SKM-1 (cell line): ENCODE results near the gene NCAM1.
A peak's percentile ranks its signal among the peaks of the same experiment; 100 is the strongest.
"Not testable (repeated sequence)": the region's sequence is repeated elsewhere in the genome, so short reads cannot be mapped to it uniquely, and the experiment has no call there.

Experiments used
- DNase-seq: peaks from one replicate; lab custom pipeline; 2025; ENCODE audit not compliant: unreplicated experiment; lab: John Stamatoyannopoulos, UW

The NCAM1 gene

GRCh38 chr11:113296447-113297205 lies 335.4 kb downstream of the NCAM1 start:
- DNase-seq = no peak

GRCh38 chr11:113298496-113298895 lies 337.3 kb downstream of the NCAM1 start:
- DNase-seq = not testable (repeated sequence)

GRCh38 chr11:113304916-113305315 lies 343.7 kb downstream of the NCAM1 start:
- no peak for DNase-seq

- peak; percentile 9 for DNase-seq
These were observed 344.5 kb downstream of the NCAM1 start for GRCh38 chr11:113305440-113306336.

GRCh38 chr11:113308601-113309000 lies 347.4 kb downstream of the NCAM1 start:
- no peak for DNase-seq

- DNase-seq = no peak
These were observed 350.3 kb downstream of the NCAM1 start for GRCh38 chr11:113311536-113311935.

- no peak for DNase-seq
These were observed 352.4 kb downstream of the NCAM1 start for GRCh38 chr11:113313601-113314000.

- DNase-seq = no peak
These were observed 352.8 kb downstream of the NCAM1 start for GRCh38 chr11:113314065-113314388.

- peak; percentile 65 for DNase-seq
These were observed 353.4 kb downstream of the NCAM1 start, which contains the start of gene TTC12 for GRCh38 chr11:113314389-113315301. Gene TTC12, plus strand, starts transcription at chr11:113314583. Its CDS starts 1,675 bp downstream, at chr11:113316258.

- no peak for DNase-seq
These were observed 354.6 kb downstream of the NCAM1 start for GRCh38 chr11:113315811-113316210.

- DNase-seq = no peak
These were observed 355.0 kb downstream of the NCAM1 start for GRCh38 chr11:113316256-113316655.

- DNase-seq = no peak
These were observed 356.1 kb downstream of the NCAM1 start for GRCh38 chr11:113317339-113317738.

- DNase-seq = no peak
These were observed 357.9 kb downstream of the NCAM1 start for GRCh38 chr11:113319085-113319484.

- DNase-seq = no peak
These were observed 360.9 kb downstream of the NCAM1 start for GRCh38 chr11:113322158-113322557.

GRCh38 chr11:113324250-113324649 lies 363.0 kb downstream of the NCAM1 start:
- no peak for DNase-seq
